SK-N-SH (cell line): ENCODE results near the gene TRIM54. TPM values are rescaled to one million over a fixed set of nuclear protein-coding genes. Genes with fewer than 3 reads are reported as not detected.

Experiments
- CTCF ChIA-PET: fragments of 300-600, 350-600 bp; formaldehyde crosslinking; extraction: SDS; loops from one replicate; lab custom pipeline; 2021; lab: Yijun Ruan, JAX
- POLR2A ChIA-PET: fragments of 350-600 bp; sonication (Branson Sonifier 250); formaldehyde crosslinking; extraction: SDS; loops from one replicate; lab custom pipeline; 2020; ENCODE audit warnings: antibody characterized with exemption, inconsistent platforms; lab: Yijun Ruan, JAX
- DNase-seq: peaks from one replicate; pipeline ENCODE4 v3.0.0; 2012
- H2AFZ ChIP-seq: fragments of 200-600 bp; sonication (generic); 2 replicates; pipeline ENCODE4 v1.8.1; 2016; ENCODE audit warnings: antibody characterized with exemption, mild to moderate bottlenecking, low read depth
- H3F3A ChIP-seq: fragments of 200-600 bp; sonication (generic); replicated peaks from 2 replicates; pipeline ENCODE3; 2016; ENCODE audit warnings: antibody characterized with exemption, mild to moderate bottlenecking; ENCODE audit not compliant: insufficient read depth
- H3K27ac ChIP-seq, 2 experiments: fragments of 200-500 bp in 1 of 2; fragments of 200-600 bp in 1 of 2; sonication (Bioruptor generic) in 1 of 2; sonication (generic), shearing (Covaris generic) in 1 of 2; 2 replicates each; pipeline versions ENCODE4 v1.5.1 to v1.6.1; 2014 to 2016; ENCODE audit warnings: low read depth in 2 of 2, inconsistent platforms in 1 of 2, low read length in 1 of 2, mild to moderate bottlenecking in 1 of 2, mixed read lengths in 1 of 2
- H3K27me3 ChIP-seq: fragments of 200-600 bp; sonication (generic), shearing (Covaris generic); 2 replicates; pipeline ENCODE4 v1.6.1; 2016; ENCODE audit warnings: mixed run types; ENCODE audit not compliant: insufficient read depth
- H3K36me3 ChIP-seq, 2 experiments: fragments of 200-500 bp in 1 of 2; fragments of 200-600 bp in 1 of 2; sonication (Bioruptor generic) in 1 of 2; sonication (generic) in 1 of 2; replicated peaks in 1 of 2; 2 replicates each; pipeline versions ENCODE3 to v1.5.1; 2014 to 2016; ENCODE audit warnings: low read length in 1 of 2, mild to moderate bottlenecking in 1 of 2; ENCODE audit not compliant: insufficient read depth in 2 of 2, control insufficient read depth in 1 of 2
- H3K4me1 ChIP-seq, 2 experiments: fragments of 200-500 bp in 1 of 2; fragments of 200-600 bp in 1 of 2; sonication (Bioruptor generic) in 1 of 2; sonication (generic), shearing (Covaris generic) in 1 of 2; 2 replicates each; pipeline versions ENCODE4 v1.5.1 to v1.6.1; 2014 to 2016; ENCODE audit warnings: low read depth in 1 of 2, low read length in 1 of 2, mixed run types in 1 of 2; ENCODE audit not compliant: insufficient read depth in 2 of 2, control insufficient read depth in 1 of 2
- H3K4me2 ChIP-seq: fragments of 200-600 bp; sonication (generic), shearing (Covaris generic); 2 replicates; pipeline ENCODE4 v1.6.1; 2017; ENCODE audit warnings: mixed run types
- H3K4me3 ChIP-seq, 2 experiments: fragments of 200-500 bp in 1 of 2; fragments of 200-600 bp in 1 of 2; sonication (Bioruptor generic) in 1 of 2; sonication (generic), shearing (Covaris generic) in 1 of 2; 2 replicates each; pipeline versions ENCODE4 v1.5.1 to v1.8.1; 2014 to 2016; ENCODE audit warnings: low read depth in 2 of 2, inconsistent platforms in 1 of 2, low read length in 1 of 2, mild to moderate bottlenecking in 1 of 2, mixed read lengths in 1 of 2, moderate library complexity in 1 of 2
- H3K79me2 ChIP-seq: fragments of 200-600 bp; sonication (generic); 2 replicates; pipeline ENCODE4 v1.8.1; 2017; ENCODE audit warnings: mild to moderate bottlenecking; ENCODE audit not compliant: insufficient read depth
- H3K9ac ChIP-seq: fragments of 200-600 bp; sonication (generic); 2 replicates; pipeline ENCODE4 v1.6.1; 2017; ENCODE audit warnings: mixed run types
- H3K9me2 ChIP-seq: fragments of 200-600 bp; sonication (generic); 2 replicates; pipeline ENCODE4 v1.6.1; 2017; ENCODE audit warnings: mixed run types
- H3K9me3 ChIP-seq: fragments of 200-600 bp; sonication (generic); 2 replicates; pipeline ENCODE4 v1.6.1; 2017; ENCODE audit warnings: mixed run types, mild to moderate bottlenecking, moderate library complexity
- H4K20me1 ChIP-seq: fragments of 200-600 bp; sonication (generic); 2 replicates; pipeline ENCODE4 v1.6.1; 2017; ENCODE audit warnings: mild to moderate bottlenecking, mixed run types; ENCODE audit not compliant: insufficient read depth
- CTCF ChIP-seq: fragments of 200-600 bp; sonication (generic); IDR thresholded peaks from 2 replicates; pipeline ENCODE4 v1.6.1; 2017; ENCODE audit warnings: antibody characterized with exemption, mild to moderate bottlenecking, moderate library complexity
- ELF1 ChIP-seq: IDR thresholded peaks from 2 replicates; pipeline ENCODE4 v1.4.0; 2012
- EZH2phosphoT487 ChIP-seq: fragments of 200-600 bp; sonication (generic); IDR thresholded peaks from 2 replicates; pipeline ENCODE4 v1.6.1; 2017; ENCODE audit warnings: low read depth, mixed run types, mild to moderate bottlenecking, antibody characterized with exemption, moderate library complexity, borderline replicate concordance
- FOSL2 ChIP-seq: IDR thresholded peaks from 2 replicates; pipeline ENCODE4 v1.4.0; 2012; ENCODE audit warnings: low read depth, mild to moderate bottlenecking, moderate library complexity, borderline replicate concordance
- FOXJ3 ChIP-seq: sonication (generic); formaldehyde crosslinking; IDR thresholded peaks from 2 replicates; pipeline ENCODE4 v1.5.1; 2020; ENCODE audit warnings: mild to moderate bottlenecking, missing genetic modification reagents
- GABPA ChIP-seq: IDR thresholded peaks from 2 replicates; pipeline ENCODE4 v1.4.0; 2012; ENCODE audit warnings: low read depth, mild to moderate bottlenecking
- GATA2 ChIP-seq: sonication (generic); formaldehyde crosslinking; IDR thresholded peaks from 2 replicates; pipeline ENCODE4 v1.5.0; 2020; ENCODE audit warnings: mild to moderate bottlenecking, missing genetic modification reagents
- JUND ChIP-seq: IDR thresholded peaks from 2 replicates; pipeline ENCODE4 v1.4.0; 2012
- MEF2A ChIP-seq: IDR thresholded peaks from 2 replicates; pipeline ENCODE4 v1.4.0; 2012; ENCODE audit warnings: low read depth, borderline replicate concordance
- MXI1 ChIP-seq: IDR thresholded peaks from 2 replicates; pipeline ENCODE4 v1.6.1; 2012; ENCODE audit warnings: mild to moderate bottlenecking, low read depth, low read length, improper control_type of control experiment
- NFIC ChIP-seq: IDR thresholded peaks from 2 replicates; pipeline ENCODE4 v1.4.0; 2012; ENCODE audit warnings: borderline replicate concordance
- NRF1 ChIP-seq: IDR thresholded peaks from 2 replicates; pipeline ENCODE4 v1.6.1; 2012; ENCODE audit warnings: low read depth, mild to moderate bottlenecking, low read length
- POLR2AphosphoS5 ChIP-seq: IDR thresholded peaks from 2 replicates; pipeline ENCODE4 v1.6.1; 2012; ENCODE audit warnings: low read depth, low read length
- RCOR1 ChIP-seq: fragments of 150-350 bp; IDR thresholded peaks from 2 replicates; pipeline ENCODE4 v1.6.1; 2017; ENCODE audit warnings: antibody characterized with exemption, low read length
- RFX5 ChIP-seq: IDR thresholded peaks from 2 replicates; pipeline ENCODE4 v1.6.1; 2012; ENCODE audit warnings: mild to moderate bottlenecking, improper control_type of control experiment, low read length
- RXRA ChIP-seq: IDR thresholded peaks from 2 replicates; pipeline ENCODE4 v1.4.0; 2012; ENCODE audit warnings: low read depth, mild to moderate bottlenecking, borderline replicate concordance
- SIN3A ChIP-seq: IDR thresholded peaks from 2 replicates; pipeline ENCODE4 v1.6.1; 2012; ENCODE audit warnings: low read depth, mild to moderate bottlenecking, low read length, moderate library complexity, borderline replicate concordance
- SMC3 ChIP-seq: IDR thresholded peaks from 2 replicates; pipeline ENCODE4 v1.6.1; 2012; ENCODE audit warnings: low read depth, low read length, improper control_type of control experiment
- TAF1 ChIP-seq: IDR thresholded peaks from 2 replicates; pipeline ENCODE4 v1.6.1; 2012; ENCODE audit warnings: low read depth, mild to moderate bottlenecking, low read length, moderate library complexity, borderline replicate concordance
- USF2 ChIP-seq: fragments of 150-350 bp; IDR thresholded peaks from 2 replicates; pipeline ENCODE4 v1.6.1; 2017; ENCODE audit warnings: antibody characterized with exemption, low read length, low read depth, borderline replicate concordance
- YY1 ChIP-seq: IDR thresholded peaks from 2 replicates; pipeline ENCODE4 v1.4.0; 2012; ENCODE audit warnings: low read depth, mild to moderate bottlenecking
- WGBS: methylation state at CpG from one replicate; pipeline ENCODE4 v1.1.6; 2017; ENCODE audit warnings: low lambda C conversion rate; 5-methylcytosine and 5-hydroxymethylcytosine counted together
- polyA plus RNA-seq, 3 experiments: library from polyadenylated mRNA; depleted of rRNA; stranded (reverse); fragments of >200 nt; gene quantifications; 2 replicates each; pipeline ENCODE4 v1.2.3, GENCODE V29; 2012
- TF ChIP-seq, protein P1 (sequence below): IDR thresholded peaks from 2 replicates; pipeline ENCODE4; 2012
- TF ChIP-seq, protein P2 (sequence below): IDR thresholded peaks from 2 replicates; pipeline ENCODE4 v1.4.0; 2012; ENCODE audit warnings: low read depth, borderline replicate concordance

The TRIM54 gene
- polyA plus RNA-seq, 1 of the 3 experiments (the other 2 are of a cell fraction) = 0.28 TPM

DNA sequence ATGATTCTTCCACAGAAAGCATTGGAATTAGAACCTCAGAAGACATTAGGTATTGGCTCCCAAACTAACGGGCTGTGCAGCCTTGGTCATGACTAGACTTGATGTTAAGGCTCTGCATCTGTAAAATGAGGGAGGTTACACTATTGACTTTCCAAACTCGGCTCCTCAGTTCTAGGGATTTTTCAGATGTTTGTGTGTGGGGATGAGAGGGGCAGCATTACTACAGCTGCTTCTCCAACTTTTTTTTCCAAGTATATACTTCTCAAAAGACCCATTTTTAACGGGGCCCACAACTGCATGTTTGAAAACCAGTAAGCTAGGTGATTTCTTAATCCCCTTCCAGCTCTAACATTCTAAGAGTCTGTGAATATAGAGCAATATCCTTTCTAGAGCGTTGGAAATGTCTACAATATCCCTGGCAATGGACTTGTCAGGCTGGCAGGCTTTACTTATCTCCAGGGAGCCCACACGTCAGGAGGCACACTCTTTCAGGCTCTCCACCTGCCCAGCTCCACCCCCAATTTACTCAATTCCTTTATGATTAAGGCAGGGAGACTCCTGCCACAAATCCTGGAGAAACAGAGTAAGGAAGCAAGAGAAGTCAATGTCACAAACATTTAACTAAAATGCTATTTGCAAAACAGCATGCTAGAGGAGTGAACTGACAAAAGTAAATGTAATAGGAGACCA is 41.5 kb downstream of the TRIM54 start:
- Histone ChIP-seq H3F3A (peaks cover 13% of the 10 kb centered on the region), H3K27me3 (no peaks in the 10 kb centered on the region), H3K4me1 (peaks cover 9 to 23% of the 10 kb centered on the region in 2 experiments; a peak in 3 of 4 replicates), H2AFZ (peak overlapping the region; percentile 68), H4K20me1 (no peaks in the 10 kb centered on the region), H3K9me3 (no peaks in the 10 kb centered on the region), H3K79me2 (peaks cover 28% of the 10 kb centered on the region; the same call in 1 of the 2 replicates), H3K36me3 (peaks cover 9 to 30% of the 10 kb centered on the region in 2 experiments), H3K9me2 (no peaks in the 10 kb centered on the region), H3K27ac (peak overlapping the region; percentile 90 to 98), H3K4me2 (peak overlapping the region; percentile 93), H3K9ac (peak overlapping the region; percentile 90), H3K4me3 (peak overlapping the region; percentile 76 to 93)
- DNase-seq = no peak
- WGBS = 12% methylated on average over 5 of the region's 5 CpGs
- ChIA-PET POLR2A (interaction anchor here (0.7 to 2.8 kb wide), 8 partner anchors 8 to 86 kb away, joined by 3 to 16 read pairs (median 5); partner anchors contain the start of genes EIF2B4, GTF3C2 and PPM1G), CTCF (interaction anchor here (0.6 to 2.8 kb wide), 9 partner anchors 15 to 273 kb away, joined by 3 to 13 read pairs (median 3); partner anchors contain the start of genes EIF2B4 and UCN)
- TF ChIP-seq, protein P1, sequence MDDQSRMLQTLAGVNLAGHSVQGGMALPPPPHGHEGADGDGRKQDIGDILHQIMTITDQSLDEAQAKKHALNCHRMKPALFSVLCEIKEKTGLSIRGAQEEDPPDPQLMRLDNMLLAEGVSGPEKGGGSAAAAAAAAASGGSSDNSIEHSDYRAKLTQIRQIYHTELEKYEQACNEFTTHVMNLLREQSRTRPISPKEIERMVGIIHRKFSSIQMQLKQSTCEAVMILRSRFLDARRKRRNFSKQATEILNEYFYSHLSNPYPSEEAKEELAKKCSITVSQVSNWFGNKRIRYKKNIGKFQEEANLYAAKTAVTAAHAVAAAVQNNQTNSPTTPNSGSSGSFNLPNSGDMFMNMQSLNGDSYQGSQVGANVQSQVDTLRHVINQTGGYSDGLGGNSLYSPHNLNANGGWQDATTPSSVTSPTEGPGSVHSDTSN = no peak
- TF ChIP-seq USF2 (no peak), SIN3A (peak; percentile 44; the same call in 1 of the 2 replicates), YY1 (no peak), GABPA (no peak), NRF1 (no peak)

DNA sequence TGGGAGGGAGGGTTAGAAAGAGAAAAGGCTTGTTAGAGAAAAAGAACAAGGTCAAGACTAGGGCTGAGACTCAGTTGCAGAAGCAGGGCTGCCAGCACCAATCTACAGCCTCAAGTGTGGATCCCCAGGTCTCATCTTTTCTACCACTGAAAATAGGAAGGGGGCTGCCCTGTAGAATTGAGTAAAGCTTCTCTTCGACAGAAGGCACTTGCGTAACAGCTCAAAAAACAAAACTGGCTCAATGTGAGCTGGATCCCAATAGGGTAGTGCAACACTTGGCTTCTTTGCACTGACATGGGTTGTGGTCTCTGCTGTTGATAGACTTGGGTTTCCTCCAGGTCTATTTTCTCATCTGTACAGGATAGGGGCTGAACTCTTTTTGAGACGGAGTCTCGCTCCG is 42.5 kb downstream of the TRIM54 start:
- no peak overlapping the region for H3K4me2 ChIP-seq
- H3K9ac ChIP-seq = no peak overlapping the region
- WGBS = 93% methylated on average over 5 of the region's 5 CpGs
- no peaks in the 10 kb centered on the region for H3K9me2 ChIP-seq
- ChIA-PET CTCF (interaction anchor here (1.0 to 2.8 kb wide), 4 partner anchors 16 to 45 kb away, joined by 3 to 13 read pairs (median 4); partner anchors contain the start of genes EIF2B4 and UCN), POLR2A (interaction anchor here (0.5 to 1.0 kb wide), 2 partner anchors 9 to 161 kb away, joined by 3 read pairs; no protein-coding TSS in a partner anchor)
- peaks cover 20% of the 10 kb centered on the region; the same call in 1 of the 2 replicates for H3K79me2 ChIP-seq
- peaks cover 9 to 23% of the 10 kb centered on the region in 2 experiments; a peak in 3 of 4 replicates for H3K4me1 ChIP-seq
- H3K27me3 ChIP-seq = no peaks in the 10 kb centered on the region
- no peak overlapping the region for H3K27ac ChIP-seq
- no peaks in the 10 kb centered on the region for H4K20me1 ChIP-seq
- TF ChIP-seq SMC3 (no peak), RFX5 (no peak), CTCF (no peak), RXRA (no peak), NFIC (no peak), TAF1 (no peak), MEF2A (no peak), FOXJ3 (CRISPR knock-in tag) (no peak), EZH2phosphoT487 (no peak), FOSL2 (no peak), JUND (no peak), RCOR1 (no peak), ELF1 (no peak), GATA2 (CRISPR knock-in tag) (no peak), POLR2AphosphoS5 (no peak), MXI1 (no peak)
- TF ChIP-seq, protein P2, sequence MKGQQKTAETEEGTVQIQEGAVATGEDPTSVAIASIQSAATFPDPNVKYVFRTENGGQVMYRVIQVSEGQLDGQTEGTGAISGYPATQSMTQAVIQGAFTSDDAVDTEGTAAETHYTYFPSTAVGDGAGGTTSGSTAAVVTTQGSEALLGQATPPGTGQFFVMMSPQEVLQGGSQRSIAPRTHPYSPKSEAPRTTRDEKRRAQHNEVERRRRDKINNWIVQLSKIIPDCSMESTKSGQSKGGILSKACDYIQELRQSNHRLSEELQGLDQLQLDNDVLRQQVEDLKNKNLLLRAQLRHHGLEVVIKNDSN = no peak
- peaks cover 13 to 39% of the 10 kb centered on the region in 2 experiments for H3K36me3 ChIP-seq
- no peaks in the 10 kb centered on the region for H3K9me3 ChIP-seq
- no peak for DNase-seq
- H2AFZ ChIP-seq = no peak overlapping the region
- no peak overlapping the region for H3K4me3 ChIP-seq
- H3F3A ChIP-seq = peaks cover 13% of the 10 kb centered on the region
